GM12892 (cell line): ENCODE results near the gene SLC38A5.

Experiments
- POLR2A ChIP-seq: IDR thresholded peaks from 2 replicates; pipeline ENCODE4 v1.6.1; 2011; ENCODE audit warnings: low read depth, low read length, control low read depth
- POLR2AphosphoS5 ChIP-seq: IDR thresholded peaks from 2 replicates; pipeline ENCODE4 v1.6.1; 2011; ENCODE audit warnings: low read depth, low read length, control low read depth
- TAF1 ChIP-seq: IDR thresholded peaks from 2 replicates; pipeline ENCODE4 v1.6.1; 2011; ENCODE audit warnings: low read depth, mild to moderate bottlenecking, control low read depth, low read length, borderline replicate concordance

DNA sequence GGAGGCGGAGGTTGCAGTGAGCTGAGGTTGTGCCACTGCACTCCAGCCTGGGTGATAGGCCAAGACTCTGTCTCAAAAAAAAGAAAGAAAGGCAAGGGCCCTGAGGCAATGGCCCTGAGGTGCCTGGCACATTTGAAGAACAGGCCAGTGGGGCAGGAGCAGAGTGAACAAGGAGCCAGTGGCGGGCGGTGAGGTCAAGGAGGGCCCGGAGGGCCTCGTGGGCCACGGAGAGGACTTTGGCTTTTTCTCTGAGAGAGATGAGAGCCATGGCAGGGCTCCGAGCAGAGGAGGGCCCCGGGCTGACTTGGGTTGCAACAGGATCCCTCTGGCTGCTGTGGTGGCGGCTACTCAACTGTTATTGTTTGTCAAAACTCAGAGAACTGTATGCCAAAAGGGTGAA lies 19.2 kb upstream of the SLC38A5 start:
- TF ChIP-seq POLR2AphosphoS5: no peak
- TF ChIP-seq POLR2A: no peak
- no peak for TF ChIP-seq TAF1
